Prostate gland (tissue), 2 donors: ENCODE results near the gene CCNT2. TPM values are rescaled to one million over a fixed set of nuclear protein-coding genes. Genes with fewer than 3 reads are reported as not detected.

Experiments
- DNase-seq: peaks from one replicate; pipeline ENCODE4 v3.0.0-alpha.2; 2019; ENCODE audit warnings: low spot score
- H3K27ac ChIP-seq, 2 donors: fragments of 200-600 bp; sonication (generic); 2 replicates each; pipeline ENCODE4 v1.5.1; 2017 to 2019
- H3K27me3 ChIP-seq: fragments of 200-600 bp; sonication (generic); replicated peaks from 2 replicates; pipeline ENCODE4 v1.5.1; 2019; ENCODE audit not compliant: insufficient read depth
- H3K36me3 ChIP-seq, 2 donors: fragments of 200-600 bp; sonication (generic); 1 replicate in 1 of 2; 2 replicates in 1 of 2; pipeline versions ENCODE4 v1.5.1 to v1.8.1; 2017 to 2019
- H3K4me1 ChIP-seq: fragments of 200-600 bp; sonication (generic); replicated peaks from 2 replicates; pipeline ENCODE4 v1.5.1; 2019
- H3K4me3 ChIP-seq, 2 donors: fragments of 200-600 bp; sonication (generic); 2 replicates each; pipeline ENCODE4 v1.5.1; 2017 to 2019
- H3K9me3 ChIP-seq: fragments of 200-600 bp; sonication (generic); 2 replicates; pipeline ENCODE4 v1.5.1; 2017
- CTCF ChIP-seq, 4 experiments: fragments of 200-600 bp in 2 of 4; fragments of 450-650 bp in 2 of 4; sonication (generic) in 2 of 4; IDR thresholded peaks; 1 replicate in 3 of 4; 2 replicates in 1 of 4; pipeline ENCODE4 v1.5.1; 2016 to 2019; ENCODE audit warnings: antibody characterized with exemption in 4 of 4, mild to moderate bottlenecking in 2 of 4, moderate library complexity in 2 of 4
- POLR2A ChIP-seq: fragments of 450-650 bp; IDR thresholded peaks from one replicate; pipeline ENCODE4 v1.6.1; 2016; ENCODE audit warnings: antibody characterized with exemption, mild to moderate bottlenecking
- POLR2AphosphoS5 ChIP-seq: sonication (generic); formaldehyde crosslinking; IDR thresholded peaks from one replicate; pipeline ENCODE4 v1.6.1; 2017; ENCODE audit warnings: antibody characterized with exemption
- WGBS: methylation state at CpG from one replicate; pipeline ENCODE4 v1.1.5; 2018; 5-methylcytosine and 5-hydroxymethylcytosine counted together
- intact Hi-C: fragments of 100-400 bp; cut with DNase I; formaldehyde crosslinking; loops from one replicate; pipeline ENCODE4 v1.14.2; 2022
- total RNA-seq, 2 donors: library from RNA; depleted of rRNA; stranded (reverse); fragments of >200 nt; gene quantifications; one replicate each; pipeline ENCODE4 v1.1.0, GENCODE V29; 2016

CCNT2 gene
- total RNA-seq, 2 donors from 2014 or later, result 24.1 to 34.8 TPM

- Histone ChIP-seq H3K36me3 (no peaks in the 10 kb centered on the region), H3K4me1 (peaks cover 7% of the 10 kb centered on the region), H3K9me3 (no peaks in the 10 kb centered on the region), H3K27me3 (no peaks in the 10 kb centered on the region), H3K27ac (peak overlapping the region; percentile 97), H3K4me3 (peak overlapping the region; percentile 90 to 95)
- DNase-seq, result no peak
- intact Hi-C loops, result loop anchor here (10.0 kb wide), 2 partner anchors 617 to 793 kb away; partner anchors contain the start of genes R3HDM1 and ZRANB3
- TF ChIP-seq POLR2AphosphoS5, result no peak
- no peak for TF ChIP-seq POLR2A
- no peak for TF ChIP-seq CTCF (IDR thresholded peaks at IDR 0.05)
- WGBS, result 34% methylated on average over 16 of the region's 16 CpGs
These were observed 1.2 kb upstream of the CCNT2 start for GRCh38 chr2:134917360-134917865.

GRCh38 chr2:134917888-134918525 is 615 bp upstream of the CCNT2 start:
- TF ChIP-seq POLR2AphosphoS5 (peak; percentile 39), CTCF (IDR thresholded peaks at IDR 0.05) (peak in 2 of 4 experiments; percentile 44 to 56), POLR2A (peak; percentile 66)
- H3K27me3 ChIP-seq, result no peaks in the 10 kb centered on the region
- peaks cover 7% of the 10 kb centered on the region for H3K4me1 ChIP-seq
- H3K4me3 ChIP-seq, result peak overlapping the region; percentile 90 to 95
- H3K27ac ChIP-seq, result peak overlapping the region; percentile 97
- intact Hi-C loops, result loop anchor here (2.0 to 10.0 kb wide), 3 partner anchors 617 to 823 kb away; partner anchors contain the start of genes R3HDM1, UBXN4 and ZRANB3
- no peaks in the 10 kb centered on the region for H3K9me3 ChIP-seq
- WGBS, result under 1% methylated on average over 38 of the region's 38 CpGs
- DNase-seq, result peak; percentile 85
- no peaks in the 10 kb centered on the region for H3K36me3 ChIP-seq

- TF ChIP-seq CTCF (IDR thresholded peaks at IDR 0.05) (no peak), POLR2A (no peak), POLR2AphosphoS5 (no peak)
- intact Hi-C loops, result loop anchor here (2.0 to 10.0 kb wide), 3 partner anchors 615 to 821 kb away; partner anchors contain the start of genes R3HDM1, UBXN4 and ZRANB3
- Histone ChIP-seq H3K27me3 (no peaks in the 10 kb centered on the region), H3K4me1 (peaks cover 16% of the 10 kb centered on the region), H3K27ac (peak overlapping the region; percentile 97), H3K9me3 (no peaks in the 10 kb centered on the region), H3K36me3 (no peaks in the 10 kb centered on the region), H3K4me3 (peak overlapping the region; percentile 90 to 95)
- WGBS, result 1% methylated on average over 30 of the region's 30 CpGs
- peak; percentile 18 for DNase-seq
These were observed 954 bp downstream of the CCNT2 start for GRCh38 chr2:134919341-134920210.

GRCh38 chr2:134924912-134925311 is 6.3 kb downstream of the CCNT2 start:
- no peak overlapping the region for H3K4me3 ChIP-seq
- intact Hi-C loops, result no loop called here
- TF ChIP-seq POLR2A (no peak), POLR2AphosphoS5 (no peak), CTCF (IDR thresholded peaks at IDR 0.05) (no peak)
- no peaks in the 10 kb centered on the region for H3K9me3 ChIP-seq
- H3K27ac ChIP-seq, result no peak overlapping the region
- no peaks in the 10 kb centered on the region for H3K36me3 ChIP-seq
- 97% methylated on average over 1 of the region's 1 CpG for WGBS
- H3K4me1 ChIP-seq, result peaks cover 18% of the 10 kb centered on the region
- no peak for DNase-seq
- no peaks in the 10 kb centered on the region for H3K27me3 ChIP-seq
